HepG2 (cell line): Measurements from ENCODE around the gene GMCL2. TPM values are rescaled to one million over a fixed set of nuclear protein-coding genes. Genes with fewer than 3 reads are reported as not detected.

Experiments
- ARNT ChIP-seq: fragments of 450-650 bp; IDR thresholded peaks from 2 replicates; pipeline ENCODE4 v1.6.1; 2017
- HHEX ChIP-seq: IDR thresholded peaks from 2 replicates; pipeline ENCODE4 v1.6.1; 2016; ENCODE audit warnings: control low read depth
- HOXA5 ChIP-seq: sonication (generic); formaldehyde crosslinking; IDR thresholded peaks from 2 replicates; pipeline ENCODE4 v1.4.0; 2020; ENCODE audit warnings: missing genetic modification reagents
- KLF11 ChIP-seq: IDR thresholded peaks from 2 replicates; pipeline ENCODE4 v1.6.1; 2016; ENCODE audit warnings: missing compliant biosample characterization
- KMT2B ChIP-seq: IDR thresholded peaks from 2 replicates; pipeline ENCODE4 v1.6.1; 2016; ENCODE audit warnings: missing genetic modification reagents, missing compliant biosample characterization
- NR2F2 ChIP-seq: IDR thresholded peaks from 2 replicates; pipeline ENCODE4 v1.6.1; 2012; ENCODE audit warnings: low read depth, inconsistent platforms, borderline replicate concordance
- PCBP1 ChIP-seq: fragments of 200-400 bp; formaldehyde crosslinking; IDR thresholded peaks from 2 replicates; pipeline ENCODE4 v1.6.1; 2017; ENCODE audit warnings: mild to moderate bottlenecking, low read depth, low read length, borderline replicate concordance
- RARG ChIP-seq: sonication (generic); formaldehyde crosslinking; IDR thresholded peaks from 2 replicates; pipeline ENCODE4 v1.4.0; 2020; ENCODE audit warnings: low read depth, mild to moderate bottlenecking, missing genetic modification reagents
- SALL1 ChIP-seq: sonication (generic); formaldehyde crosslinking; IDR thresholded peaks from 2 replicates; pipeline ENCODE4 v1.8.0; 2022; ENCODE audit warnings: mild to moderate bottlenecking, missing genetic modification reagents
- SMYD3 ChIP-seq: sonication (generic); formaldehyde crosslinking; IDR thresholded peaks from 2 replicates; pipeline ENCODE4 v1.8.1; 2023; ENCODE audit warnings: mild to moderate bottlenecking, missing genetic modification reagents
- SOX5 ChIP-seq: IDR thresholded peaks from 2 replicates; pipeline ENCODE4 v1.6.1; 2016; ENCODE audit warnings: borderline replicate concordance
- SP140L ChIP-seq: sonication (generic); formaldehyde crosslinking; IDR thresholded peaks from 2 replicates; pipeline ENCODE4 v1.4.0; 2020; ENCODE audit warnings: missing genetic modification reagents, borderline replicate concordance
- ZMYM4 ChIP-seq: sonication (generic); formaldehyde crosslinking; IDR thresholded peaks from 2 replicates; pipeline ENCODE4 v1.8.1; 2023; ENCODE audit warnings: mild to moderate bottlenecking, missing genetic modification reagents
- ZNF253 ChIP-seq: sonication (generic); formaldehyde crosslinking; IDR thresholded peaks from 2 replicates; pipeline ENCODE4 v1.8.0; 2022; ENCODE audit warnings: mild to moderate bottlenecking, missing genetic modification reagents, borderline replicate concordance
- ZNF282 ChIP-seq: fragments of 450-650 bp; IDR thresholded peaks from 2 replicates; pipeline ENCODE4 v1.6.1; 2018; ENCODE audit not compliant: partially characterized antibody
- polyA plus RNA-seq, 8 experiments: library from polyadenylated mRNA; depleted of rRNA in 3 of 8; stranded (reverse) in 7 of 8; unstranded in 1 of 8; fragments of >200 nt; fragmentation: Illumina TruSeq in 4 of 8; extraction: Trizol in 4 of 8; gene quantifications; 2 replicates each; pipeline versions ENCODE4 v1.2.1 to v1.2.3, GENCODE V29; 2011 to 2016; ENCODE audit warnings: low read depth in 4 of 8, missing spikeins in 1 of 8, mixed read lengths in 1 of 8; ENCODE audit not compliant: insufficient read depth in 1 of 8
- total RNA-seq, 5 experiments: library from RNA; depleted of rRNA; stranded (reverse); fragments of >200 nt; fragmentation: Illumina TruSeq; extraction: Trizol; gene quantifications; 2 replicates each; pipeline ENCODE4 v1.2.3, GENCODE V29; 2016; ENCODE audit warnings: low read depth in 1 of 5
- TF ChIP-seq, protein P1 (sequence below): sonication (generic); formaldehyde crosslinking; conservative IDR thresholded peaks from 2 replicates; pipeline ENCODE4 v1.4.0; 2020; ENCODE audit warnings: missing genetic modification reagents
- TF ChIP-seq, protein P2 (sequence below), 2 experiments: sonication (generic) in 1 of 2; formaldehyde crosslinking in 1 of 2; IDR thresholded peaks; 2 replicates each; pipeline versions ENCODE4 v1.4.0 to v1.6.1; 2018 to 2020; ENCODE audit warnings: missing genetic modification reagents in 2 of 2, borderline replicate concordance in 1 of 2, low read depth in 1 of 2, mild to moderate bottlenecking in 1 of 2, missing biosample characterization in 1 of 2
- TF ChIP-seq, protein P3 (sequence below): sonication (generic); formaldehyde crosslinking; IDR thresholded peaks from 2 replicates; pipeline ENCODE4 v1.5.1; 2020; ENCODE audit warnings: mild to moderate bottlenecking, moderate library complexity, missing genetic modification reagents
- TF ChIP-seq, protein P4 (sequence below): sonication (generic); formaldehyde crosslinking; IDR thresholded peaks from 2 replicates; pipeline ENCODE4 v1.4.0; 2020; ENCODE audit warnings: mild to moderate bottlenecking, missing genetic modification reagents
- TF ChIP-seq, protein P5 (sequence below): sonication (generic); formaldehyde crosslinking; conservative IDR thresholded peaks from 2 replicates; pipeline ENCODE4 v1.8.0; 2022; ENCODE audit warnings: mild to moderate bottlenecking, moderate library complexity, missing genetic modification reagents
- TF ChIP-seq, protein P6 (sequence below): sonication (generic); formaldehyde crosslinking; IDR thresholded peaks from 2 replicates; pipeline ENCODE4 v1.8.1; 2023; ENCODE audit warnings: mild to moderate bottlenecking, moderate library complexity, missing genetic modification reagents

Gene GMCL2
- total and polyA plus RNA-seq, 2 of the 13 experiments (the other 11 are each of a cell fraction or from before 2014, with no cell fraction given) = 0.03 TPM; not detected in 1

DNA sequence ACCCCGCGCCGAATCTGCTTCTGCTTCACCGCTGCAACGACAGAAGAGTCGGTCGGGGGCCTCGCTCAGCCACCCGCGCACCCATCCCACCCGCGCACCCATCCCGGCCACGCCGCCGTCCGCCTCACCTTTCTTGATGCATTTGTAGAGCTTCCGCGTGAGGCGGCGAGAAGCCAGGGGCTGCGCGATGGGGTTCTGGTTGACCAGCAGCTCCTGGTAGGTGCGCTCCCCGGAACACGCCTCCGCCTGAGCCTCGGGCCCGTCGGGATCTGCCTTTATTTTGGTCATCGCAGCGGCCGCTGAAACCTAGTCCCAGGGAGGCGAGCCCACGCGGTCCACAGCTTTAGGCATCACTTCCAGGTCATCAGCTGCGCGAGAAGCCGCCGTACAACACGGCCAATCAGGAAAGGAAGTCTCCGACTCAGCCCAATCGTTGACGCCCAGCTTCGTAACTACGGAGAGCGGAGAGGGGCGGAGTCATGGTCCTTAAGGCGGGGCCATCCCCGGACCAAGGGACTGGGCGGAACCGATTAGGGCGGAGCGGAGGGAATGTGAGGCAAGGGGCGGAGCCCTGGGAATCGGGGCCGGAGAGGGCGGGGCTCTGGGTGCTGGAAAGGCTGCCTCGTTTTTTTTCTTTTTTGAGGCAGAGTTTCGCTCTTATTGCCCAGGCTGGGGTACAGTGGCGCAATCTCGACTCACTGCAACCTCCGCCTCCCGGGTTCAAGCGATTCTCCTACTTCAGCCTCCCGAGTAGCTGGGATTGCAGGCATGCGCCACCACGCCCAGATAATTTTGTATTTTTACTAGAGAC is 33.4 kb downstream of the GMCL2 start, which contains the start of gene NHP2 (continued):
- TF ChIP-seq PCBP1 = 0 out of 2 replicates have a peak, but pooled peaks have one; percentile 21
- TF ChIP-seq NR2F2 = no peak
- TF ChIP-seq, protein P1, sequence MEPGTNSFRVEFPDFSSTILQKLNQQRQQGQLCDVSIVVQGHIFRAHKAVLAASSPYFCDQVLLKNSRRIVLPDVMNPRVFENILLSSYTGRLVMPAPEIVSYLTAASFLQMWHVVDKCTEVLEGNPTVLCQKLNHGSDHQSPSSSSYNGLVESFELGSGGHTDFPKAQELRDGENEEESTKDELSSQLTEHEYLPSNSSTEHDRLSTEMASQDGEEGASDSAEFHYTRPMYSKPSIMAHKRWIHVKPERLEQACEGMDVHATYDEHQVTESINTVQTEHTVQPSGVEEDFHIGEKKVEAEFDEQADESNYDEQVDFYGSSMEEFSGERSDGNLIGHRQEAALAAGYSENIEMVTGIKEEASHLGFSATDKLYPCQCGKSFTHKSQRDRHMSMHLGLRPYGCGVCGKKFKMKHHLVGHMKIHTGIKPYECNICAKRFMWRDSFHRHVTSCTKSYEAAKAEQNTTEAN (CRISPR knock-in tag) = no peak
- no peak for TF ChIP-seq SOX5 (CRISPR knock-in tag)
- TF ChIP-seq ZNF282 = no peak
- no peak for TF ChIP-seq KLF11 (CRISPR knock-in tag)
- no peak for TF ChIP-seq RARG (CRISPR knock-in tag)
- no peak for TF ChIP-seq SP140L
- TF ChIP-seq, protein P2, sequence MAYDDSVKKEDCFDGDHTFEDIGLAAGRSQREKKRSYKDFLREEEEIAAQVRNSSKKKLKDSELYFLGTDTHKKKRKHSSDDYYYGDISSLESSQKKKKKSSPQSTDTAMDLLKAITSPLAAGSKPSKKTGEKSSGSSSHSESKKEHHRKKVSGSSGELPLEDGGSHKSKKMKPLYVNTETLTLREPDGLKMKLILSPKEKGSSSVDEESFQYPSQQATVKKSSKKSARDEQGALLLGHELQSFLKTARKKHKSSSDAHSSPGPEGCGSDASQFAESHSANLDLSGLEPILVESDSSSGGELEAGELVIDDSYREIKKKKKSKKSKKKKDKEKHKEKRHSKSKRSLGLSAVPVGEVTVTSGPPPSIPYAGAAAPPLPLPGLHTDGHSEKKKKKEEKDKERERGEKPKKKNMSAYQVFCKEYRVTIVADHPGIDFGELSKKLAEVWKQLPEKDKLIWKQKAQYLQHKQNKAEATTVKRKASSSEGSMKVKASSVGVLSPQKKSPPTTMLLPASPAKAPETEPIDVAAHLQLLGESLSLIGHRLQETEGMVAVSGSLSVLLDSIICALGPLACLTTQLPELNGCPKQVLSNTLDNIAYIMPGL (CRISPR knock-in tag; IDR thresholded peaks at IDR 0.05; ENCODE audit: borderline replicate concordance in 1 of 2, low read depth in 1 of 2) = peak; percentile 32 to 46; a peak in 2 of 4 replicates
- TF ChIP-seq KMT2B (CRISPR knock-in tag) = peak; percentile 78
- no peak for TF ChIP-seq SMYD3 (CRISPR knock-in tag)
- TF ChIP-seq HOXA5 (CRISPR knock-in tag) = 0 out of 2 replicates have a peak, but pooled peaks have one; percentile 17
- TF ChIP-seq, protein P3, sequence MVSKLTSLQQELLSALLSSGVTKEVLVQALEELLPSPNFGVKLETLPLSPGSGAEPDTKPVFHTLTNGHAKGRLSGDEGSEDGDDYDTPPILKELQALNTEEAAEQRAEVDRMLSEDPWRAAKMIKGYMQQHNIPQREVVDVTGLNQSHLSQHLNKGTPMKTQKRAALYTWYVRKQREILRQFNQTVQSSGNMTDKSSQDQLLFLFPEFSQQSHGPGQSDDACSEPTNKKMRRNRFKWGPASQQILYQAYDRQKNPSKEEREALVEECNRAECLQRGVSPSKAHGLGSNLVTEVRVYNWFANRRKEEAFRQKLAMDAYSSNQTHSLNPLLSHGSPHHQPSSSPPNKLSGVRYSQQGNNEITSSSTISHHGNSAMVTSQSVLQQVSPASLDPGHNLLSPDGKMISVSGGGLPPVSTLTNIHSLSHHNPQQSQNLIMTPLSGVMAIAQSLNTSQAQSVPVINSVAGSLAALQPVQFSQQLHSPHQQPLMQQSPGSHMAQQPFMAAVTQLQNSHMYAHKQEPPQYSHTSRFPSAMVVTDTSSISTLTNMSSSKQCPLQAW (CRISPR knock-in tag) = peak; percentile 48; the same call in 1 of the 2 replicates
- no peak for TF ChIP-seq ZNF253 (CRISPR knock-in tag)
- TF ChIP-seq HHEX (CRISPR knock-in tag) = no peak
- TF ChIP-seq, protein P4, sequence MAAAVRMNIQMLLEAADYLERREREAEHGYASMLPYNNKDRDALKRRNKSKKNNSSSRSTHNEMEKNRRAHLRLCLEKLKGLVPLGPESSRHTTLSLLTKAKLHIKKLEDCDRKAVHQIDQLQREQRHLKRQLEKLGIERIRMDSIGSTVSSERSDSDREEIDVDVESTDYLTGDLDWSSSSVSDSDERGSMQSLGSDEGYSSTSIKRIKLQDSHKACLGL (CRISPR knock-in tag) = peak; percentile 89; the same call in 1 of the 2 replicates
- TF ChIP-seq SALL1 (CRISPR knock-in tag) = peak; percentile 81
- TF ChIP-seq, protein P5, sequence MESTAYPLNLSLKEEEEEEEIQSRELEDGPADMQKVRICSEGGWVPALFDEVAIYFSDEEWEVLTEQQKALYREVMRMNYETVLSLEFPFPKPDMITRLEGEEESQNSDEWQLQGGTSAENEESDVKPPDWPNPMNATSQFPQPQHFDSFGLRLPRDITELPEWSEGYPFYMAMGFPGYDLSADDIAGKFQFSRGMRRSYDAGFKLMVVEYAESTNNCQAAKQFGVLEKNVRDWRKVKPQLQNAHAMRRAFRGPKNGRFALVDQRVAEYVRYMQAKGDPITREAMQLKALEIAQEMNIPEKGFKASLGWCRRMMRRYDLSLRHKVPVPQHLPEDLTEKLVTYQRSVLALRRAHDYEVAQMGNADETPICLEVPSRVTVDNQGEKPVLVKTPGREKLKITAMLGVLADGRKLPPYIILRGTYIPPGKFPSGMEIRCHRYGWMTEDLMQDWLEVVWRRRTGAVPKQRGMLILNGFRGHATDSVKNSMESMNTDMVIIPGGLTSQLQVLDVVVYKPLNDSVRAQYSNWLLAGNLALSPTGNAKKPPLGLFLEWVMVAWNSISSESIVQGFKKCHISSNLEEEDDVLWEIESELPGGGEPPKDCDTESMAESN (CRISPR knock-in tag) = peak; percentile 81
- TF ChIP-seq ARNT = no peak
- TF ChIP-seq, protein P6, sequence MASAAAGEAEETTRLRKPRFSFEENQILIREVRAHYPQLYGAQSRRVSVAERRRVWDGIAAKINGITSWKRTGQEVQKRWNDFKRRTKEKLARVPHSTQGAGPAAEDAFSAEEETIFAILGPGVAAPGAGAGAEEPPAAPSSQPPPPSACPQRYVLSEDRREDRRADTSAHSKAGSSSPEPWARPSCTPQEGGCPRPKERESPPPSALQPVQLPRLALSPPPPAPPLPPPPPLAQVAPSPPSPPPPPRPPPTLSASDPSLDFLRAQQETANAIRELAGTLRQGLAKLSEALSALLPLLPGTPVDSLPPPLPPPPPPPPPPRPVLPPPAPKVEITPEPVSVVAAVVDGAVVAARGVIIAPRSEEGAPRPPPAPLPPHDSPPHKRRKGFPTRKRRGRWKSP (CRISPR knock-in tag) = peak; percentile 14; the same call in 1 of the 2 replicates
- peak; percentile 89 for TF ChIP-seq ZMYM4
